HepG2 (cell line): ENCODE results near the gene RITA1. TPM values are rescaled to one million over a fixed set of nuclear protein-coding genes. Genes with fewer than 3 reads are reported as not detected.

Experiments
- CBX2 ChIP-seq, 2 experiments: fragments of 200-600 bp in 1 of 2; sonication (generic); formaldehyde crosslinking in 1 of 2; IDR thresholded peaks; 2 replicates each; pipeline versions ENCODE4 v1.7.0 to v1.8.1; 2018 to 2022; ENCODE audit warnings: low read depth in 2 of 2, low read length in 1 of 2, mild to moderate bottlenecking in 1 of 2, missing genetic modification reagents in 1 of 2
- GABPB1 ChIP-seq: IDR thresholded peaks from 2 replicates; pipeline ENCODE4 v1.6.1; 2016; ENCODE audit warnings: mild to moderate bottlenecking, missing genetic modification reagents, moderate library complexity, missing compliant biosample characterization
- HMG20B ChIP-seq: conservative IDR thresholded peaks from 2 replicates; pipeline ENCODE4 v1.6.1; 2016; ENCODE audit warnings: missing genetic modification reagents, missing compliant biosample characterization
- JUND ChIP-seq: sonication (generic); formaldehyde crosslinking; IDR thresholded peaks from 2 replicates; pipeline ENCODE4 v1.8.0; 2022; ENCODE audit warnings: mild to moderate bottlenecking, missing genetic modification reagents
- KDM3A ChIP-seq: IDR thresholded peaks from 2 replicates; pipeline ENCODE4 v1.6.1; 2018; ENCODE audit warnings: low read depth, missing compliant biosample characterization
- KDM6A ChIP-seq: IDR thresholded peaks from 2 replicates; pipeline ENCODE4 v1.6.1; 2016; ENCODE audit warnings: low read depth
- PRDM4 ChIP-seq: sonication (generic); formaldehyde crosslinking; IDR thresholded peaks from 2 replicates; pipeline ENCODE4 v1.9.0; 2021; ENCODE audit warnings: missing genetic modification reagents, borderline replicate concordance
- RFX5 ChIP-seq: IDR thresholded peaks from 2 replicates; pipeline ENCODE4 v1.6.1; 2011; ENCODE audit warnings: low read depth, low read length, improper control_type of control experiment
- RXRA ChIP-seq: sonication (generic); formaldehyde crosslinking; IDR thresholded peaks from 2 replicates; pipeline ENCODE4 v1.5.1; 2020; ENCODE audit warnings: missing genetic modification reagents
- TBX2 ChIP-seq: sonication (generic); formaldehyde crosslinking; IDR thresholded peaks from 2 replicates; pipeline ENCODE4 v1.5.0; 2020; ENCODE audit warnings: missing genetic modification reagents, mild to moderate bottlenecking, borderline replicate concordance
- ZBTB40 ChIP-seq, 2 experiments: fragments of 450-650 bp in 1 of 2; sonication (generic) in 1 of 2; formaldehyde crosslinking in 1 of 2; IDR thresholded peaks; 2 replicates each; pipeline versions ENCODE4 v1.6.1 to v1.8.0; 2016 to 2022; ENCODE audit warnings: antibody characterized with exemption in 1 of 2, mild to moderate bottlenecking in 1 of 2, missing genetic modification reagents in 1 of 2
- ZBTB44 ChIP-seq: sonication (generic); formaldehyde crosslinking; IDR thresholded peaks from 2 replicates; pipeline ENCODE4 v1.4.0; 2020; ENCODE audit warnings: missing genetic modification reagents
- ZNF768 ChIP-seq: sonication (generic); formaldehyde crosslinking; IDR thresholded peaks from 2 replicates; pipeline ENCODE4 v1.4.0; 2020; ENCODE audit warnings: missing genetic modification reagents
- ZSCAN21 ChIP-seq: sonication (generic); formaldehyde crosslinking; IDR thresholded peaks from 2 replicates; pipeline ENCODE4 v1.8.0; 2022; ENCODE audit warnings: mild to moderate bottlenecking, missing genetic modification reagents, moderate library complexity, borderline replicate concordance
- polyA plus RNA-seq, 8 experiments: library from polyadenylated mRNA; depleted of rRNA in 3 of 8; stranded (reverse) in 7 of 8; unstranded in 1 of 8; fragments of >200 nt; fragmentation: Illumina TruSeq in 4 of 8; extraction: Trizol in 4 of 8; gene quantifications; 2 replicates each; pipeline versions ENCODE4 v1.2.1 to v1.2.3, GENCODE V29; 2011 to 2016; ENCODE audit warnings: low read depth in 4 of 8, missing spikeins in 1 of 8, mixed read lengths in 1 of 8; ENCODE audit not compliant: insufficient read depth in 1 of 8
- total RNA-seq, 5 experiments: library from RNA; depleted of rRNA; stranded (reverse); fragments of >200 nt; fragmentation: Illumina TruSeq; extraction: Trizol; gene quantifications; 2 replicates each; pipeline ENCODE4 v1.2.3, GENCODE V29; 2016; ENCODE audit warnings: low read depth in 1 of 5

RITA1 gene
- total and polyA plus RNA-seq, 2 of the 13 experiments (the other 11 are each of a cell fraction or from before 2014, with no cell fraction given) = 12.4 to 28.9 TPM

GRCh38 chr12:113152835-113153814 lies 32.4 kb upstream of the RITA1 start (continued):
- TF ChIP-seq ZBTB40 (IDR thresholded peaks at IDR 0.05) = no peak
- TF ChIP-seq ZBTB40 (CRISPR knock-in tag; IDR thresholded peaks at IDR 0.05) = 0 out of 2 replicates have a peak, but pooled peaks have one; percentile 43
- TF ChIP-seq RXRA = 0 out of 2 replicates have a peak, but pooled peaks have one; percentile 59
- no peak for TF ChIP-seq RFX5
- TF ChIP-seq GABPB1 = peak; percentile 46; the same call in 1 of the 2 replicates
- TF ChIP-seq CBX2 (IDR thresholded peaks at IDR 0.05; ENCODE audit: low read depth, low read length) = no peak
- no peak; the same call in 1 of the 2 replicates for TF ChIP-seq CBX2 (CRISPR knock-in tag; IDR thresholded peaks at IDR 0.05; ENCODE audit: low read depth)
- no peak for TF ChIP-seq KDM6A
- 0 out of 2 replicates have a peak, but pooled peaks have one; percentile 48 for TF ChIP-seq KDM3A (CRISPR knock-in tag)
- no peak for TF ChIP-seq ZBTB44 (CRISPR knock-in tag)
- peak; percentile 31; the same call in 1 of the 2 replicates for TF ChIP-seq TBX2 (CRISPR knock-in tag)
- TF ChIP-seq JUND (CRISPR knock-in tag) = no peak
- TF ChIP-seq PRDM4 (CRISPR knock-in tag) = no peak
- no peak for TF ChIP-seq HMG20B (CRISPR knock-in tag)
- 0 out of 2 replicates have a peak, but pooled peaks have one; percentile 49 for TF ChIP-seq ZSCAN21 (CRISPR knock-in tag)
- TF ChIP-seq ZNF768 = peak; percentile 57; the same call in 1 of the 2 replicates
